PC-3 (cell line): Measurements from ENCODE around the gene HSPA1L.

ENCODE experiments used
- CTCF ChIP-seq: fragments of 300-600 bp; sonication (generic); conservative IDR thresholded peaks from 2 replicates; pipeline ENCODE4 v1.5.1; 2017; ENCODE audit warnings: antibody characterized with exemption, low read depth, mild to moderate bottlenecking, low read length
- EZH2 ChIP-seq: fragments of 300-600 bp; sonication (generic); IDR thresholded peaks from one replicate; pipeline ENCODE4 v1.6.1; 2017; ENCODE audit warnings: antibody characterized with exemption, mild to moderate bottlenecking, low read length; ENCODE audit not compliant: unreplicated experiment

GRCh38 chr6:31829633-31830283, 14.7 kb upstream of the HSPA1L start:
- TF ChIP-seq CTCF (peak; percentile 59), EZH2 (no peak)
